Esophagus squamous epithelium (tissue), 4 donors: ENCODE data around the gene ZNF783.

Experiments used
- POLR2A ChIP-seq, 4 donors: fragments of 450-650 bp; IDR thresholded peaks; one replicate each; pipeline ENCODE4 v1.6.1; 2017; ENCODE audit warnings: antibody characterized with exemption in 4 of 4, mild to moderate bottlenecking in 4 of 4, moderate library complexity in 3 of 4
- TF ChIP-seq, protein P1 (sequence below), 6 experiments: fragments of 450-650 bp in 4 of 6; fragments of 200-600 bp in 2 of 6; sonication (generic) in 2 of 6; IDR thresholded peaks; one replicate each; pipeline ENCODE4 v1.5.1; 2016 to 2019; ENCODE audit warnings: antibody characterized with exemption in 6 of 6, mild to moderate bottlenecking in 4 of 6, moderate library complexity in 4 of 6

DNA sequence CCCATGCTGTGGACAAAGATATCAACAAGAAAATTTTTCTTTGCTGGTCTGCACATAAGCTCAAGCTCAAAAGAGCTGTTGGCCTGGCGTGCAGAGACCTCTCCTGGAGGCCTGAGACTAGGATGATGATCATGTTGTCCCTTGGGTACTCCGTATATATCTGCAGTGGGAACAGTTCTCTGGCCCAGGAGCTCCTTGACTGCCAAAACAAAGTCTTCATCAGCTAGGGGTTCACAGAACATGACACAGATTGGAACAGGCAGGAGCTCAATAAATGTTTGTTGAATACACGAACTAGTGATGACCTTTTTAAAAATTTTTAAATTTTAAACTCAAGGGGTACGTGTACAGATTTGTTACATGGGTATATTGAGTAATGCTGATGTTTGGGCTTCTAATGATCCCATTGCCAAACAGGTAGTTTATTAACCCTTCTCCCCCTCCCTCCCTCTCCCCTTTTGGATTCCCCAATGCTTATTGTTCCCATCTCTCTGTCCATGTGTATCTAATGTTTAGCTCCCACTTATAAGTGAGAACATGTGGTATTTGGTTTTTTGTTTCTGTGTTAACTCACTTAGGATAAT is 49.1 kb downstream of the ZNF783 start:
- TF ChIP-seq, protein P1, sequence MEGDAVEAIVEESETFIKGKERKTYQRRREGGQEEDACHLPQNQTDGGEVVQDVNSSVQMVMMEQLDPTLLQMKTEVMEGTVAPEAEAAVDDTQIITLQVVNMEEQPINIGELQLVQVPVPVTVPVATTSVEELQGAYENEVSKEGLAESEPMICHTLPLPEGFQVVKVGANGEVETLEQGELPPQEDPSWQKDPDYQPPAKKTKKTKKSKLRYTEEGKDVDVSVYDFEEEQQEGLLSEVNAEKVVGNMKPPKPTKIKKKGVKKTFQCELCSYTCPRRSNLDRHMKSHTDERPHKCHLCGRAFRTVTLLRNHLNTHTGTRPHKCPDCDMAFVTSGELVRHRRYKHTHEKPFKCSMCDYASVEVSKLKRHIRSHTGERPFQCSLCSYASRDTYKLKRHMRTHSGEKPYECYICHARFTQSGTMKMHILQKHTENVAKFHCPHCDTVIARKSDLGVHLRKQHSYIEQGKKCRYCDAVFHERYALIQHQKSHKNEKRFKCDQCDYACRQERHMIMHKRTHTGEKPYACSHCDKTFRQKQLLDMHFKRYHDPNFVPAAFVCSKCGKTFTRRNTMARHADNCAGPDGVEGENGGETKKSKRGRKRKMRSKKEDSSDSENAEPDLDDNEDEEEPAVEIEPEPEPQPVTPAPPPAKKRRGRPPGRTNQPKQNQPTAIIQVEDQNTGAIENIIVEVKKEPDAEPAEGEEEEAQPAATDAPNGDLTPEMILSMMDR (IDR thresholded peaks at IDR 0.05) = no peak
- TF ChIP-seq POLR2A (IDR thresholded peaks at IDR 0.05) = no peak
